GM12801 (cell line): Measurements from ENCODE around the gene TMEM272.

Experiments
- TF ChIP-seq, protein P1 (sequence below): IDR thresholded peaks from one replicate; pipeline ENCODE4 v1.5.1; 2011; ENCODE audit warnings: control low read depth; ENCODE audit not compliant: insufficient read length; ENCODE audit errors: extremely low read depth

TMEM272 gene

DNA sequence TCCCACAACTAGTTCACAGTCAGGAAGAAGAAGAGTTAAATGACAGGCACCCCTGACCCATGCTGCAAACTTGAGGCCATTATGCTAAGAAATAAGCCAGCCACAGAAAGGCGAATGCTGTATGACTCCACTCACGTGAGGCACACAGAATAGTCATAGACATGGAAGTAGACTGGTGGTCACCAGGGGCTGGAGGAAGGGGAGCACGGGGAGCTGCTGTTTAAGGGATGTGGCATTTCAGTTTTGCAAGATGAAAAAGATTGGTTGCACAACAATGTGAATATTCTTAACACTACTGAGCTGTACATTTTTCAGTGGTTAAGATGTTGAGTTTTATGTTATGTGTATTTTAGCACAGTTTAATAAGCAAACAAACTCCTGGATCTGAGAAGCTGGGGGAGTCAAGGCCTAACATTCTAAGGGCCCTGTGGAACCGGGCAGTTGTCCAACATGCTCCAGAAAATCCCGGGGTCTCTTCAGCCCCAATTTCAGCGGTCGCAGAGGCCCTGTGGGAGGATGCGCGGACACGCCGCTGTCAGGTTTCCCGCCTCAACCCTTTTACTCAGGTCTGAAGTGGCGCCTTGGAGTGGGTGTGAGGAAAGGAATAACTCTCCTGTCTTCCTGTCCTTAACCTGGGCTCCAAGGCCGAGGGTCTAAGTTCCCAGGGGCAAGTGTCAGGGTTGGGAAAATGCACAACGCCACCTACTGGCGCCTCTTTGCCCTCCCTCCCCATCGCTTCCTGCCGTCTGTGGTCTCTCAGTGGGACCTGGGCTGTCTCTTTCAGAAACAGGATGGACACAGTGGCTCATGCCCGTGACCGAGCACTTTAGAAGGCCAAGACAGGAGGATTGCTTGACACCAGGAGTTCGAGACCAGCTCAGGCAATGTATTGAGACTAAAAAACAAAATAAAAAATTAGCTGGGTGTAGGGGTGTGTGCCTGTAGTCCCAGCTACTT lies 4.4 kb upstream of the TMEM272 start:
- TF ChIP-seq, protein P1, sequence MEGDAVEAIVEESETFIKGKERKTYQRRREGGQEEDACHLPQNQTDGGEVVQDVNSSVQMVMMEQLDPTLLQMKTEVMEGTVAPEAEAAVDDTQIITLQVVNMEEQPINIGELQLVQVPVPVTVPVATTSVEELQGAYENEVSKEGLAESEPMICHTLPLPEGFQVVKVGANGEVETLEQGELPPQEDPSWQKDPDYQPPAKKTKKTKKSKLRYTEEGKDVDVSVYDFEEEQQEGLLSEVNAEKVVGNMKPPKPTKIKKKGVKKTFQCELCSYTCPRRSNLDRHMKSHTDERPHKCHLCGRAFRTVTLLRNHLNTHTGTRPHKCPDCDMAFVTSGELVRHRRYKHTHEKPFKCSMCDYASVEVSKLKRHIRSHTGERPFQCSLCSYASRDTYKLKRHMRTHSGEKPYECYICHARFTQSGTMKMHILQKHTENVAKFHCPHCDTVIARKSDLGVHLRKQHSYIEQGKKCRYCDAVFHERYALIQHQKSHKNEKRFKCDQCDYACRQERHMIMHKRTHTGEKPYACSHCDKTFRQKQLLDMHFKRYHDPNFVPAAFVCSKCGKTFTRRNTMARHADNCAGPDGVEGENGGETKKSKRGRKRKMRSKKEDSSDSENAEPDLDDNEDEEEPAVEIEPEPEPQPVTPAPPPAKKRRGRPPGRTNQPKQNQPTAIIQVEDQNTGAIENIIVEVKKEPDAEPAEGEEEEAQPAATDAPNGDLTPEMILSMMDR: no peak

DNA sequence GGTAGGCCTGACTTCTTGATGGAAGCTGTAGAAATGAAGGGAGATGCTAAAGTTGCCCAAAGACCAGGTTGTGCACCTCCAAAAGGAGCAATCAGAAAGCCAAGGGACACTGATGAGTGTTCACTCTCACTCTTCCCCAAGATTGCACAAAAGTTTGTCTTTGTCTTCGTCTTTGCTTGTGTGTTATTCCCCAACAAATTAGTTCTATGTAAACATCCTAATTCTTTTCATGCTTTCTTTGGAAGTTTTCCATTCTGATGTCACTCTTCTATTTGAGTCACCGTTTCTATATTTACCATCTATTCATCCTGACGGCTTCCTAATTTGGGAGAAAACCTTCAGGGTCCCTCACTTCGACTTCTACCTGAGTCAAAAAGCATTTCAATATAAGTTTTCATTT lies 3.7 kb upstream of the TMEM272 start:
- TF ChIP-seq, protein P1: no peak

DNA sequence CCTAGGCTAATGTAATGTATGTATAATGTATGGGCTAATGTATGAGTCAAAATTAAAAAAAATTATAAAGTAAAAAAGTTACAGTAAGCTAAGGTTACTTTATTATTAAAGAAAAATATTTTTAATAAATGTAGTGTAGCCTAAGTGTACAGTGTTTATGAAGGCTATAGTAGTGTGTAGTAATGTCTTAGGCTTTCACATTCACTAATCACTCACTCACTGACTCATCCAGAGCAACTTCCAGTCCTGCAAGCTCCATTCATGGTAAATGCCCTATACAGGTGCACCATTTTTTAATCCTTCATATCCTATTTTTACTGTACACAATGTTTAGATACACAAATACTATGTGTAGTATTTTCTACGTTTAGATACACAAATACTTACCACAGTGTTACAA lies 1.8 kb upstream of the TMEM272 start:
- TF ChIP-seq, protein P1: no peak

DNA sequence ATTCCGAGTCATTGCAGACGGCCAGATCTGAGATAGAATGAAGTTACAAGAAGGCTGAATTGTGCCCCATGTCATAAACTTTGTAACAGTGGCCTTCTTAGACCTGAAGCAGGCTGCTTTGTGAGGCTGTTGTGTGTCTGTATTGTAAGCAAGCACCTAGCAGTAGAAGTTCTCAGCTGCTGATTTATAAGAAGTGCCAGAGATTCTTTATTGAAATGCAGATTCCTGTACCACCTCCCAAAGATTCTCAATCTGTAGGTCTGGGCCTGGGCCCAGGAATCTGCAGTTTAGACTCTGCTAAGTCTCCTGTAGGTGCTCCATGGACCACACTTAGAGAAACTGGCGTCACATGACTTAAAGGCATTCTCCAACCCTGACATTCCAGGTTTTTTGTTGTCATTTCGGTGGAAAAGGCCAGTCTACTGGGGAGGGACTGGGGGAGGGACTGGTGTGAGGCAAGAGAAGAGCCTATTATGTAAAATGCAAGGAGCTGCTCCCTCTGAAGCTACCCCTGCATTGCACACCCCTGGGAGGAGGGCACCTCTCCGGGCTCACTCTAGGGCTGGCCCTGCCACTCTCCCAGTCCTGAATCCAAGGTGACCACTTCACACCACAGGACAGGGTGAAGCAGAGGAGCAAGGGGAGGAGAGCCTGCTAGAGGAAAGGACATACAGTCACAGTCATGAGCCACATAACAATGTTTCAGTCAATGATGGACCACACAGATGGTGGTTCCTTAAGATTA lies 769 bp upstream of the TMEM272 start:
- TF ChIP-seq, protein P1: no peak

DNA sequence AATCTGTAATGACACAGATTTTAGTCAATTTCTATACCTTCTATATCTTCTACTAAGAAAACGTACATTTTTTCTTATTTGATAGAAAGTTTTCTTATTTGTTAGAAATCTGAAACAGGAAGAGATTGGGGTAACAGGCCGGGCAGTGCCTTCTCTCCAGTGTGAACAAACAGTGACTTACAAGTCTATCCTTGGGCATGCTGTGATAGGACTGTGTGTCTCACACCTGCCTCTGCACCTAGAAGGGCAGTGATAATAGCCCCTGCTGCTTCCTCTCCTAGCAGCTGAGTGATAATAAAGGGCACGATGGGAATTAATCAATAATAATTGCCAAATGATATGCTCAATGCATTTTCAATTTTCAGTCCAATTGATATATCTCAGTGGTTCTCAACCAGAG lies 1.4 kb downstream of the TMEM272 start:
- TF ChIP-seq, protein P1: no peak

DNA sequence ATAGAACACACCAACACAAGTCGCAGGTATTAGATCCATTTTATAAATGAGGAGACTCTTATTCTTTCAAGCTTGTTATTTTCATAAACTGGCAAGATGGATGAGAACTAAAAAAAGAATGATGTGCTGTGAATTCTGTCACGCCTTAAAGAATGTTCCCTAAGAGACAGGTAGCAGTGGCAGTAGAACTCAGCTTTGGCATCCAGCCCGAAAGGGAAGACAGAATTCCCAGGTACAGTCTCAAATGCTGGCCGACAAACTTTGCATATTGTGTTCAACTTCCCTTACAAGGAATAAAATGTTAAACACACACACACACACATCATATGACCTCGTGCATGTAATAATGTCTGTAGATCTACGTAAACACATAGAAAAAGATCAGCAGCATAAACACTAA lies 3.2 kb downstream of the TMEM272 start:
- TF ChIP-seq, protein P1: no peak

DNA sequence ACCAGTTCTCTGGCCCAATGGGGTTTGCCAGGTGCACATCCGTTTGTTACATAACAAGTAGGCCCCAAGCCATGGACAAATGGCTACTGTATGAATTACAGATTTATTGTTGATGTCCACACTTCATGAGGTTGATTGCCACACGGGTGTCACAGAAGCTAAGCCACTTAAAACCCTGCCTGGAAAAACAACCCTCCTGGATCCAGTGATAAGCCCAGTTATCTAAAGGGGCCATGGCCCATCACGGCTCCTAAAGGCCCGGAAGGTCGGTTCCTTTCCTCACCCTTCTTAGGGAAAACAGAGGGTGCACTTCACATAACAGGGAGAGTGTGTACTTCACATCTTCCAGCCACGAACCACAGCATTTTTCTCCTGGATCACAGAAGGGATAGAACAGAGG lies 4.1 kb downstream of the TMEM272 start:
- TF ChIP-seq, protein P1: no peak
